H1 (cell line): ENCODE data around the gene CACNA1C. TPM values are rescaled to one million over a fixed set of nuclear protein-coding genes. Genes with fewer than 3 reads are reported as not detected.

Experiments
- CBX8 ChIP-seq: fragments of 300-800, 300-1000 bp; sonication (generic); IDR thresholded peaks from 2 replicates; pipeline ENCODE4 v1.7.1; 2016; ENCODE audit warnings: low read depth, low read length, borderline replicate concordance
- E2F6 ChIP-seq: IDR thresholded peaks from 2 replicates; pipeline ENCODE4 v1.6.1; 2012; ENCODE audit warnings: inconsistent platforms
- RXRA ChIP-seq: IDR thresholded peaks from 2 replicates; pipeline ENCODE4 v1.6.1; 2011; ENCODE audit warnings: low read depth, mild to moderate bottlenecking, low read length, moderate library complexity; ENCODE audit not compliant: insufficient read depth
- TEAD4 ChIP-seq: IDR thresholded peaks from 2 replicates; pipeline ENCODE4 v1.6.1; 2012; ENCODE audit warnings: low read depth, low read length, inconsistent platforms, mixed read lengths
- polyA plus RNA-seq, 7 experiments: library from polyadenylated mRNA; depleted of rRNA in 3 of 7; stranded (reverse) in 5 of 7; unstranded in 2 of 7; fragments of >200 nt in 5 of 7; fragments of 200-250 nt in 2 of 7; gene quantifications; 1 replicate in 5 of 7; 2 replicates in 1 of 7; 4 replicates in 1 of 7; pipeline versions ENCODE4 v1.2.1 to v1.2.3, GENCODE V29; 2011 to 2013; ENCODE audit warnings: missing spikeins in 2 of 7, mixed read lengths in 2 of 7
- total RNA-seq: library from RNA; stranded (reverse); fragmentation: NEBNext Ultra II Directional; extraction: Animal tissue kit (Norgen Biotek cat#: 25700); gene quantifications from 2 replicates; pipeline ENCODE4 v1.2.1, GENCODE V29; 2021

Gene CACNA1C
- total and polyA plus RNA-seq, 2 of the 8 experiments (the other 6 are each of a cell fraction or from before 2014, with no cell fraction given): 1.3 TPM

- no peak for TF ChIP-seq TEAD4
- TF ChIP-seq RXRA: no peak
- no peak for TF ChIP-seq CBX8
- TF ChIP-seq E2F6: no peak
- TF ChIP-seq, all 59 proteins: peak for 0
These were observed 230.7 kb downstream of the CACNA1C start (continued) for GRCh38 chr12:2283480-2283879.
